Astrocyte (in vitro differentiated cells and primary cell): ENCODE data around the gene PDK2.

Source experiments
- CTCF ChIP-seq: IDR thresholded peaks from 2 replicates; pipeline ENCODE4 v1.5.1; 2011; ENCODE audit warnings: low read depth, mild to moderate bottlenecking, inconsistent platforms, low read length, moderate library complexity; ENCODE audit not compliant: insufficient read depth
- EZH2 ChIP-seq: IDR thresholded peaks from 2 replicates; pipeline ENCODE4 v1.6.1; 2012; ENCODE audit warnings: mild to moderate bottlenecking, low read length, inconsistent platforms; ENCODE audit not compliant: insufficient read depth

DNA sequence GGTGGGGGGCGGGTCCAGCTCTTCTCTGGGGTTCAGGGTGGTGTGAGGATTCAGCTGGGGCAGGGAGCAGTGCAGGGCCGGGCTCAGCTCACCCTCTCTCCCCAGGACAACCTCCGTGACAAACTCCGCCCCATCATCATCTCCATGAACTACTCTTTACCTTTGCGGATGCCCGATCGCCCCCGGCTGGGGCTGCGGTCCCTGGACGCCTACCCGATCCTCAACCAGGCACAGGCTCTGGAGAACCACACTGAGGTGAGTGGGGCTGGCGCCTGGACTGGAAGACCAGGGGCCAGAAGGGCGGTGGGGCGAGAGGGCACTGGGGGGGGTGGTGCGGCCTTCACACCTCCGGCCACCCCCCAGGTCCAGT lies 18.9 kb upstream of the PDK2 start:
- TF ChIP-seq CTCF (no peak), EZH2 (no peak)
